IMR-90 (cell line): ENCODE results near the gene SLC2A1.

Source experiments
- CTCF ChIP-seq: conservative IDR thresholded peaks from 2 replicates; pipeline ENCODE4 v1.5.1; 2012; ENCODE audit warnings: mild to moderate bottlenecking, low read depth, low read length, improper control_type of control experiment
- FOS ChIP-seq: fragments of 150-350 bp; IDR thresholded peaks from 2 replicates; pipeline ENCODE4 v1.6.1; 2016; ENCODE audit warnings: low read depth, low read length
- MAZ ChIP-seq: IDR thresholded peaks from 2 replicates; pipeline ENCODE4 v1.6.1; 2012; ENCODE audit warnings: low read depth, mild to moderate bottlenecking, low read length, improper control_type of control experiment, moderate library complexity, borderline replicate concordance
- MXI1 ChIP-seq: IDR thresholded peaks from 2 replicates; pipeline ENCODE4 v1.6.1; 2012; ENCODE audit warnings: low read depth, mild to moderate bottlenecking, low read length, moderate library complexity, borderline replicate concordance
- POLR2A ChIP-seq: IDR thresholded peaks from 2 replicates; pipeline ENCODE4 v1.6.1; 2012; ENCODE audit warnings: mild to moderate bottlenecking, low read depth, low read length
- RAD21 ChIP-seq: IDR thresholded peaks from 2 replicates; pipeline ENCODE4 v1.6.1; 2012; ENCODE audit warnings: low read length, improper control_type of control experiment
- RCOR1 ChIP-seq: IDR thresholded peaks from 2 replicates; pipeline ENCODE4 v1.6.1; 2012; ENCODE audit warnings: mild to moderate bottlenecking, low read length, improper control_type of control experiment; ENCODE audit not compliant: insufficient replicate concordance

- TF ChIP-seq CTCF (no peak), POLR2A (no peak), MAZ (no peak), MXI1 (no peak), RCOR1 (no peak), RAD21 (no peak), FOS (no peak)
These were observed 16.2 kb upstream of the SLC2A1 start for GRCh38 chr1:42974767-42975437.
